Neural cell (in vitro differentiated cells): ENCODE data around the gene RBFOX2. TPM values are rescaled to one million over a fixed set of nuclear protein-coding genes. Genes with fewer than 3 reads are reported as not detected.

Experiments used
- H2AFZ ChIP-seq: fragments of 200-600, 300-800 bp; sonication (generic), shearing (Covaris generic); 2 replicates; pipeline ENCODE4 v1.6.0; 2014; ENCODE audit warnings: low read depth, mild to moderate bottlenecking, antibody characterized with exemption, low read length, moderate library complexity
- H3F3A ChIP-seq: fragments of 200-600 bp; shearing (Covaris generic); 2 replicates; pipeline ENCODE4 v1.6.1; 2016; ENCODE audit warnings: mild to moderate bottlenecking, moderate library complexity, mixed read lengths, antibody characterized with exemption, low read length; ENCODE audit not compliant: insufficient read depth, poor library complexity, severe bottlenecking
- H3K27ac ChIP-seq: fragments of 200-600, 300-800 bp; sonication (generic), shearing (Covaris generic); 2 replicates; pipeline ENCODE4 v1.5.1; 2014; ENCODE audit warnings: mild to moderate bottlenecking, low read length, moderate library complexity
- H3K27me3 ChIP-seq: fragments of 300-800, 200-600 bp; sonication (generic), shearing (Covaris generic); 2 replicates; pipeline ENCODE4 v1.6.0; 2014; ENCODE audit warnings: mild to moderate bottlenecking, low read depth, low read length, moderate library complexity; ENCODE audit not compliant: insufficient read depth
- H3K36me3 ChIP-seq: fragments of 300-800, 200-600 bp; sonication (generic), shearing (Covaris generic); 2 replicates; pipeline ENCODE4 v1.5.1; 2014; ENCODE audit warnings: mild to moderate bottlenecking, antibody characterized with exemption, low read length, moderate library complexity; ENCODE audit not compliant: insufficient read depth
- H3K4me2 ChIP-seq: fragments of 300-800, 200-600 bp; sonication (generic), shearing (Covaris generic); 2 replicates; pipeline ENCODE4 v1.6.0; 2014; ENCODE audit warnings: mild to moderate bottlenecking, low read length
- H3K4me3 ChIP-seq: fragments of 300-800, 200-600 bp; sonication (generic), shearing (Covaris generic); 2 replicates; pipeline ENCODE4 v1.5.1; 2014; ENCODE audit warnings: mild to moderate bottlenecking, low read length, moderate library complexity
- H3K79me2 ChIP-seq: fragments of 200-600 bp; shearing (Covaris generic); replicated peaks from 2 replicates; pipeline ENCODE4 v1.6.0; 2014; ENCODE audit warnings: mild to moderate bottlenecking, low read length, moderate library complexity; ENCODE audit not compliant: insufficient read depth
- H3K9ac ChIP-seq: fragments of 300-800, 200-600 bp; sonication (generic), shearing (Covaris generic); 2 replicates; pipeline ENCODE4 v1.6.1; 2016; ENCODE audit warnings: mild to moderate bottlenecking, low read length, mixed read lengths
- H3K9me2 ChIP-seq: fragments of 200-600 bp; shearing (Covaris generic); 2 replicates; pipeline ENCODE4 v1.6.1; 2016; ENCODE audit warnings: mild to moderate bottlenecking, low read length, mixed read lengths; ENCODE audit not compliant: insufficient read depth
- H3K9me3 ChIP-seq: fragments of 200-600, 300-800 bp; sonication (generic), shearing (Covaris generic); 2 replicates; pipeline ENCODE4 v1.6.1; 2016; ENCODE audit warnings: mild to moderate bottlenecking, mixed run types, low read length, moderate library complexity, mixed read lengths
- H4K20me1 ChIP-seq: fragments of 200-600 bp; shearing (Covaris generic); 2 replicates; pipeline ENCODE4 v1.6.1; 2016; ENCODE audit warnings: mild to moderate bottlenecking, mixed run types; ENCODE audit not compliant: insufficient read depth
- EP300 ChIP-seq: fragments of 450-650 bp; conservative IDR thresholded peaks from 2 replicates; pipeline ENCODE4 v1.6.1; 2014; ENCODE audit warnings: antibody characterized with exemption, mild to moderate bottlenecking, moderate library complexity; ENCODE audit not compliant: poor library complexity, severe bottlenecking
- EZH2 ChIP-seq: fragments of 200-600, 300-800 bp; shearing (Covaris generic), sonication (generic); IDR thresholded peaks from 2 replicates; pipeline ENCODE4 v1.6.1; 2014; ENCODE audit warnings: antibody characterized with exemption, low read length, borderline replicate concordance, mild to moderate bottlenecking; ENCODE audit not compliant: insufficient read depth, poor library complexity, severe bottlenecking
- MXI1 ChIP-seq: fragments of 450-650 bp; conservative IDR thresholded peaks from 2 replicates; pipeline ENCODE4 v1.6.1; 2014; ENCODE audit warnings: antibody characterized with exemption, mild to moderate bottlenecking; ENCODE audit not compliant: poor library complexity, severe bottlenecking
- POLR2AphosphoS5 ChIP-seq: IDR thresholded peaks from 2 replicates; pipeline ENCODE4 v1.6.1; 2012
- RAD21 ChIP-seq: fragments of 450-650 bp; conservative IDR thresholded peaks from 2 replicates; pipeline ENCODE4 v1.6.1; 2014; ENCODE audit warnings: antibody characterized with exemption, mild to moderate bottlenecking, moderate library complexity
- SMC3 ChIP-seq: fragments of 450-650 bp; conservative IDR thresholded peaks from 2 replicates; pipeline ENCODE4 v1.6.1; 2014; ENCODE audit warnings: antibody characterized with exemption, mild to moderate bottlenecking, moderate library complexity; ENCODE audit not compliant: poor library complexity
- TAF1 ChIP-seq: IDR thresholded peaks from 2 replicates; pipeline ENCODE4 v1.6.1; 2012; ENCODE audit warnings: low read depth
- polyA plus RNA-seq: library from polyadenylated mRNA; depleted of rRNA; stranded (reverse); fragments of >200 nt; gene quantifications from 2 replicates; pipeline ENCODE4 v1.2.3, GENCODE V29; 2014
- TF ChIP-seq, protein P1 (sequence below): IDR thresholded peaks from 2 replicates; pipeline ENCODE4 v1.6.1; 2012; ENCODE audit warnings: borderline replicate concordance

RBFOX2 gene
- polyA plus RNA-seq, 1 donor from 2014 or later = 529 TPM

DNA sequence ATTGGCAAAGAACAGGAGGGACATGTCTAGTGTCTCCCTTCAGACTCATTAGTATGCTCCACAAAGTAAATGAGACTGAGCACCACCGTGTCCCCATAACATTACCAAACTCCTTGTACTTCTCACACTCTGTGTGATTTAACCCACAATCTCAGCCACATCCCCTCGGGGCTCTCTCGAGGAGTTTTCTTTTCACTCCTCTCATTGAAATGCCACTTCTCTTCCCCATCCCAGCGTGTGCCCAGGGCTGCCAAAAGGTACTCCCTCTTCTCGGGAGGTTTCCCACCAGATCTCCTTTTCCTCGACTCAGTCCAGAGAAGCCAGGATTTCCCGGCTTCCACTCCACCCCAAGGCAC is 1.1 kb downstream of the RBFOX2 start:
- H3K4me3 ChIP-seq = peak overlapping the region; percentile 73
- H3K9me2 ChIP-seq = no peaks in the 10 kb centered on the region
- H3K27ac ChIP-seq = peak overlapping the region; percentile 82
- H3K9me3 ChIP-seq = no peaks in the 10 kb centered on the region
- H3K27me3 ChIP-seq = no peaks in the 10 kb centered on the region
- peaks cover 36% of the 10 kb centered on the region for H3K79me2 ChIP-seq
- H4K20me1 ChIP-seq = no peaks in the 10 kb centered on the region
- no peaks in the 10 kb centered on the region for H3K36me3 ChIP-seq
- H2AFZ ChIP-seq = no peak overlapping the region
- TF ChIP-seq TAF1 (no peak), MXI1 (no peak), RAD21 (no peak), EZH2 (no peak)
- peak overlapping the region; percentile 81 for H3K9ac ChIP-seq
- no peaks in the 10 kb centered on the region for H3F3A ChIP-seq
- H3K4me2 ChIP-seq = peak overlapping the region; percentile 100

- Histone ChIP-seq H3K4me3 (peak overlapping the region; percentile 73), H3F3A (no peaks in the 10 kb centered on the region), H3K79me2 (peaks cover 38% of the 10 kb centered on the region), H3K4me2 (peak overlapping the region; percentile 100), H3K27me3 (no peaks in the 10 kb centered on the region), H3K9me3 (no peaks in the 10 kb centered on the region), H3K36me3 (no peaks in the 10 kb centered on the region), H3K9me2 (no peaks in the 10 kb centered on the region), H2AFZ (no peak overlapping the region), H4K20me1 (no peaks in the 10 kb centered on the region), H3K27ac (peak overlapping the region; percentile 82), H3K9ac (peak overlapping the region; percentile 81)
- TF ChIP-seq, protein P1, sequence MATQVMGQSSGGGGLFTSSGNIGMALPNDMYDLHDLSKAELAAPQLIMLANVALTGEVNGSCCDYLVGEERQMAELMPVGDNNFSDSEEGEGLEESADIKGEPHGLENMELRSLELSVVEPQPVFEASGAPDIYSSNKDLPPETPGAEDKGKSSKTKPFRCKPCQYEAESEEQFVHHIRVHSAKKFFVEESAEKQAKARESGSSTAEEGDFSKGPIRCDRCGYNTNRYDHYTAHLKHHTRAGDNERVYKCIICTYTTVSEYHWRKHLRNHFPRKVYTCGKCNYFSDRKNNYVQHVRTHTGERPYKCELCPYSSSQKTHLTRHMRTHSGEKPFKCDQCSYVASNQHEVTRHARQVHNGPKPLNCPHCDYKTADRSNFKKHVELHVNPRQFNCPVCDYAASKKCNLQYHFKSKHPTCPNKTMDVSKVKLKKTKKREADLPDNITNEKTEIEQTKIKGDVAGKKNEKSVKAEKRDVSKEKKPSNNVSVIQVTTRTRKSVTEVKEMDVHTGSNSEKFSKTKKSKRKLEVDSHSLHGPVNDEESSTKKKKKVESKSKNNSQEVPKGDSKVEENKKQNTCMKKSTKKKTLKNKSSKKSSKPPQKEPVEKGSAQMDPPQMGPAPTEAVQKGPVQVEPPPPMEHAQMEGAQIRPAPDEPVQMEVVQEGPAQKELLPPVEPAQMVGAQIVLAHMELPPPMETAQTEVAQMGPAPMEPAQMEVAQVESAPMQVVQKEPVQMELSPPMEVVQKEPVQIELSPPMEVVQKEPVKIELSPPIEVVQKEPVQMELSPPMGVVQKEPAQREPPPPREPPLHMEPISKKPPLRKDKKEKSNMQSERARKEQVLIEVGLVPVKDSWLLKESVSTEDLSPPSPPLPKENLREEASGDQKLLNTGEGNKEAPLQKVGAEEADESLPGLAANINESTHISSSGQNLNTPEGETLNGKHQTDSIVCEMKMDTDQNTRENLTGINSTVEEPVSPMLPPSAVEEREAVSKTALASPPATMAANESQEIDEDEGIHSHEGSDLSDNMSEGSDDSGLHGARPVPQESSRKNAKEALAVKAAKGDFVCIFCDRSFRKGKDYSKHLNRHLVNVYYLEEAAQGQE = peak; percentile 21
- no peak for TF ChIP-seq POLR2AphosphoS5
Measured at GRCh38 chr22:36026741-36027140, 1.9 kb downstream of the RBFOX2 start.

GRCh38 chr22:36022697-36023096 is 5.9 kb downstream of the RBFOX2 start:
- Histone ChIP-seq H3K27me3 (no peaks in the 10 kb centered on the region), H3K9ac (no peak overlapping the region), H3K79me2 (peaks cover 52% of the 10 kb centered on the region), H3K9me2 (no peaks in the 10 kb centered on the region), H3K27ac (no peak overlapping the region), H4K20me1 (no peaks in the 10 kb centered on the region), H3K36me3 (no peaks in the 10 kb centered on the region), H3K9me3 (no peaks in the 10 kb centered on the region), H3F3A (no peaks in the 10 kb centered on the region), H3K4me2 (no peak overlapping the region), H2AFZ (no peak overlapping the region), H3K4me3 (no peak overlapping the region)
- TF ChIP-seq SMC3 (no peak), EP300 (no peak)
